ENCODE results near the gene SPATA6.
A peak's percentile ranks its signal among the peaks of the same experiment; 100 is the strongest.
"Not testable (repeated sequence)": the region's sequence is repeated elsewhere in the genome, so short reads cannot be mapped to it uniquely, and the experiment has no call there.

Gene SPATA6

GRCh38 chr1:48471691-48472576 is at the start of gene SPATA6:
Gene SPATA6, minus strand, starts transcription at chr1:48472204. Its CDS starts 196 bp downstream, at chr1:48472008.
- DNase-seq (ENCODE audit: low read depth in 2 of 2, low spot score in 1 of 2): peak; percentile 87 to 89

GRCh38 chr1:48519896-48520295 is 47.9 kb upstream of the SPATA6 start:
- not testable (repeated sequence) for DNase-seq (ENCODE audit: low read depth in 2 of 2, low spot score in 1 of 2)

GRCh38 chr1:48506870-48507269 is 34.9 kb upstream of the SPATA6 start:
- no peak for DNase-seq (ENCODE audit: low read depth in 2 of 2, low spot score in 1 of 2)

- no peak for DNase-seq (ENCODE audit: low read depth in 2 of 2, low spot score in 1 of 2)
These were observed 28.8 kb upstream of the SPATA6 start for GRCh38 chr1:48500541-48501450.

GRCh38 chr1:48499211-48499735 is 27.3 kb upstream of the SPATA6 start:
- DNase-seq (ENCODE audit: low read depth in 2 of 2, low spot score in 1 of 2): no peak

- peak; percentile 27 to 46 for DNase-seq (ENCODE audit: low read depth in 2 of 2, low spot score in 1 of 2)
These were observed 26.2 kb upstream of the SPATA6 start for GRCh38 chr1:48498096-48498791.

GRCh38 chr1:48495911-48496310 is 23.9 kb upstream of the SPATA6 start:
- DNase-seq (ENCODE audit: low read depth in 2 of 2, low spot score in 1 of 2): no peak

GRCh38 chr1:48495166-48495565 is 23.2 kb upstream of the SPATA6 start:
- DNase-seq (ENCODE audit: low read depth in 2 of 2, low spot score in 1 of 2): no peak

GRCh38 chr1:48493970-48494769 is 22.2 kb upstream of the SPATA6 start:
- no peak for DNase-seq (ENCODE audit: low read depth in 2 of 2, low spot score in 1 of 2)

GRCh38 chr1:48493041-48493440 is 21.0 kb upstream of the SPATA6 start:
- no peak for DNase-seq (ENCODE audit: low read depth in 2 of 2, low spot score in 1 of 2)

- no peak for DNase-seq (ENCODE audit: low read depth in 2 of 2, low spot score in 1 of 2)
These were observed 20.4 kb upstream of the SPATA6 start for GRCh38 chr1:48492392-48492791.

GRCh38 chr1:48488721-48489120 is 16.7 kb upstream of the SPATA6 start:
- DNase-seq (ENCODE audit: low read depth in 2 of 2, low spot score in 1 of 2): no peak

- no peak for DNase-seq (ENCODE audit: low read depth in 2 of 2, low spot score in 1 of 2)
These were observed 8.5 kb upstream of the SPATA6 start for GRCh38 chr1:48480504-48480903.

- DNase-seq (ENCODE audit: low read depth in 2 of 2, low spot score in 1 of 2): not testable (repeated sequence)
These were observed 8.0 kb upstream of the SPATA6 start for GRCh38 chr1:48480023-48480422.

GRCh38 chr1:48472638-48473037 is 634 bp upstream of the SPATA6 start:
- DNase-seq (ENCODE audit: low read depth in 2 of 2, low spot score in 1 of 2): no peak

- no peak for DNase-seq (ENCODE audit: low read depth in 2 of 2, low spot score in 1 of 2)
These were observed 884 bp downstream of the SPATA6 start for GRCh38 chr1:48470950-48471690.

GRCh38 chr1:48470481-48470855 is 1.5 kb downstream of the SPATA6 start:
- no peak for DNase-seq (ENCODE audit: low read depth in 2 of 2, low spot score in 1 of 2)

- DNase-seq (ENCODE audit: low read depth in 2 of 2, low spot score in 1 of 2): no peak
These were observed 2.2 kb downstream of the SPATA6 start for GRCh38 chr1:48469616-48470480.

- DNase-seq (ENCODE audit: low read depth in 2 of 2, low spot score in 1 of 2): no peak
These were observed 5.4 kb downstream of the SPATA6 start for GRCh38 chr1:48466594-48466993.

Measured in stimulated activated CD8-positive, alpha-beta memory T cell treated with anti-CD3 and anti-CD28 coated beads, Interleukin-4, amount 100 ng/mL, for 4 hours (primary cell).